GM12878 (cell line): ENCODE data around the gene MX1. TPM values are rescaled to one million over a fixed set of nuclear protein-coding genes. Genes with fewer than 3 reads are reported as not detected.

Experiments
- CBX5 ChIP-seq: sonication (generic); IDR thresholded peaks from 2 replicates; pipeline ENCODE4 v1.6.1; 2016; ENCODE audit warnings: low read depth, moderate library complexity, mild to moderate bottlenecking, inconsistent platforms
- CREM ChIP-seq: IDR thresholded peaks from 2 replicates; pipeline ENCODE4 v1.6.1; 2014; ENCODE audit warnings: antibody characterized with exemption, low read depth
- GATAD2B ChIP-seq: fragments of 450-650 bp; conservative IDR thresholded peaks from 2 replicates; pipeline ENCODE4 v1.6.1; 2017; ENCODE audit warnings: low read depth, mild to moderate bottlenecking, moderate library complexity
- JUNB ChIP-seq: IDR thresholded peaks from 2 replicates; pipeline ENCODE4 v1.6.1; 2016; ENCODE audit warnings: antibody characterized with exemption, mild to moderate bottlenecking
- NFYB ChIP-seq: IDR thresholded peaks from 2 replicates; pipeline ENCODE4 v1.6.1; 2011; ENCODE audit warnings: low read depth, mild to moderate bottlenecking, low read length, improper control_type of control experiment, moderate library complexity; ENCODE audit not compliant: insufficient read depth
- NR2F1 ChIP-seq: fragments of 450-650 bp; conservative IDR thresholded peaks from 2 replicates; pipeline ENCODE4 v1.6.1; 2017; ENCODE audit warnings: mild to moderate bottlenecking
- PAX8 ChIP-seq: fragments of 450-650 bp; IDR thresholded peaks from 2 replicates; pipeline ENCODE4 v1.6.1; 2017; ENCODE audit warnings: mild to moderate bottlenecking, moderate library complexity
- POLR2A ChIP-seq: IDR thresholded peaks from 2 replicates; pipeline ENCODE4 v1.6.1; 2011; ENCODE audit warnings: low read depth, mild to moderate bottlenecking, low read length
- POLR2AphosphoS5 ChIP-seq: IDR thresholded peaks from 2 replicates; pipeline ENCODE4 v1.6.1; 2011; ENCODE audit warnings: mild to moderate bottlenecking, low read length, inconsistent platforms
- SMAD5 ChIP-seq: IDR thresholded peaks from 2 replicates; pipeline ENCODE4 v1.6.1; 2016; ENCODE audit warnings: antibody characterized with exemption, low read depth
- TCF3 ChIP-seq: IDR thresholded peaks from 2 replicates; pipeline ENCODE4 v1.6.1; 2012; ENCODE audit warnings: low read depth, mild to moderate bottlenecking, low read length, borderline replicate concordance; ENCODE audit not compliant: insufficient read depth
- ZNF274 ChIP-seq: IDR thresholded peaks from one replicate; pipeline ENCODE4 v1.8.0; 2011; ENCODE audit not compliant: insufficient read length, insufficient read depth
- polyA plus RNA-seq, 11 experiments: library from polyadenylated mRNA; depleted of rRNA in 4 of 11; unstranded in 6 of 11; stranded (reverse) in 5 of 11; fragments of >200 nt; fragmentation: Nextera tagmentation in 4 of 11; fragmentation: Illumina TruSeq in 1 of 11; extraction: Ambion mirVana in 4 of 11; extraction: Trizol in 1 of 11; gene quantifications; 1 replicate in 1 of 11; 2 replicates in 10 of 11; pipeline versions ENCODE4 v1.2.1 to v1.2.3, GENCODE V29; 2011 to 2016; ENCODE audit warnings: inconsistent platforms in 2 of 11, missing spikeins in 2 of 11, low read depth in 1 of 11
- total RNA-seq, 4 experiments: library from RNA; depleted of rRNA in 3 of 4; stranded (reverse); fragments of >200 nt in 3 of 4; fragmentation: Illumina TruSeq in 1 of 4; extraction: Trizol in 1 of 4; gene quantifications; 2 replicates each; pipeline versions ENCODE4 v1.2.1 to v1.2.3, GENCODE V29; 2013 to 2021
- TF ChIP-seq, protein P1 (sequence below): fragments of 450-650 bp; IDR thresholded peaks from 2 replicates; pipeline ENCODE4 v1.6.1; 2018; ENCODE audit warnings: mild to moderate bottlenecking, low read depth, moderate library complexity; ENCODE audit not compliant: partially characterized antibody
- TF ChIP-seq, protein P2 (sequence below): fragments of 450-650 bp; formaldehyde crosslinking; IDR thresholded peaks from 2 replicates; pipeline ENCODE4 v1.4.0; 2022; ENCODE audit warnings: mild to moderate bottlenecking, moderate library complexity
- TF ChIP-seq, protein P3 (sequence below): fragments of 450-650 bp; formaldehyde crosslinking; IDR thresholded peaks from 2 replicates; pipeline ENCODE4 v1.4.0; 2020; ENCODE audit warnings: mild to moderate bottlenecking, moderate library complexity
- TF ChIP-seq, protein P4 (sequence below): IDR thresholded peaks from 2 replicates; pipeline ENCODE4 v1.6.1; 2012; ENCODE audit warnings: low read length, inconsistent platforms
- TF ChIP-seq, protein P5 (sequence below): IDR thresholded peaks from 2 replicates; pipeline ENCODE4 v1.6.1; 2012; ENCODE audit warnings: low read depth, low read length, improper control_type of control experiment

Gene MX1
- total and polyA plus RNA-seq, 10 of the 15 experiments (the other 5 are each of a cell fraction or from before 2014, with no cell fraction given) = 75.9 to 385 (median 302) TPM

DNA sequence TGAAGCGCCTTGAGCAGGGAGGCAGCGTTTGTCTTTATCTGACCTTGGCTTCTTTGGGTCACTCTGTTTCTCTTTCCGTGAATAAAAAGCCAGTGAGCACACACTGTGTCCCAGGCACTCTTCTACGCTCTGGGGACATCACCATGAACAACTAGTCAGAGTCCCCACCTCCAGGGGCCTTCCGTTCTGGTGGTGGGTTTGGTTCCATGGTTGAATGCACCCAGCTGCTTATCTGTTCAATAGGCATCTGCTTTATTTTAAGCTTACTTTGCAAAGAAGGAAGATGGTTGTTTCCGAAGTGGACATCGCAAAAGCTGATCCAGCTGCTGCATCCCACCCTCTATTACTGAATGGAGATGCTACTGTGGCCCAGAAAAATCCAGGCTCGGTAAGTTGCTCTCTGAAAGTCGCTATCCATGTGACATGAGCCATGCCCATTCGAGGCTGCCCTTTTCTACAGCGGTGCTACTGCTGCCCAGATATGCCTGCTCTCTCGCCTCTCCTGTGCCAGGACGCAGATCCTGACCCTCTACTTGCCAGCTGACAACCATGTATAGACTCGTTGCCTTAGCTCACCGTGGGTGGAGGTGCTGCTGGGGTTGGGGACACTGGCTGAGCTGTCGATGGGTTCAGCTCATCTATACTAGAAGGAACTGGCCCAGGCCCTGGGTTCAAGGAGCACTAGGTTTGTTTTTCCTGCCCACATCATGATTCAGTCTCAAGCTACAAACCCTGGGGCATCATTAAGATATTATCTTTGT lies 5.9 kb downstream of the MX1 start (continued):
- TF ChIP-seq, protein P1, sequence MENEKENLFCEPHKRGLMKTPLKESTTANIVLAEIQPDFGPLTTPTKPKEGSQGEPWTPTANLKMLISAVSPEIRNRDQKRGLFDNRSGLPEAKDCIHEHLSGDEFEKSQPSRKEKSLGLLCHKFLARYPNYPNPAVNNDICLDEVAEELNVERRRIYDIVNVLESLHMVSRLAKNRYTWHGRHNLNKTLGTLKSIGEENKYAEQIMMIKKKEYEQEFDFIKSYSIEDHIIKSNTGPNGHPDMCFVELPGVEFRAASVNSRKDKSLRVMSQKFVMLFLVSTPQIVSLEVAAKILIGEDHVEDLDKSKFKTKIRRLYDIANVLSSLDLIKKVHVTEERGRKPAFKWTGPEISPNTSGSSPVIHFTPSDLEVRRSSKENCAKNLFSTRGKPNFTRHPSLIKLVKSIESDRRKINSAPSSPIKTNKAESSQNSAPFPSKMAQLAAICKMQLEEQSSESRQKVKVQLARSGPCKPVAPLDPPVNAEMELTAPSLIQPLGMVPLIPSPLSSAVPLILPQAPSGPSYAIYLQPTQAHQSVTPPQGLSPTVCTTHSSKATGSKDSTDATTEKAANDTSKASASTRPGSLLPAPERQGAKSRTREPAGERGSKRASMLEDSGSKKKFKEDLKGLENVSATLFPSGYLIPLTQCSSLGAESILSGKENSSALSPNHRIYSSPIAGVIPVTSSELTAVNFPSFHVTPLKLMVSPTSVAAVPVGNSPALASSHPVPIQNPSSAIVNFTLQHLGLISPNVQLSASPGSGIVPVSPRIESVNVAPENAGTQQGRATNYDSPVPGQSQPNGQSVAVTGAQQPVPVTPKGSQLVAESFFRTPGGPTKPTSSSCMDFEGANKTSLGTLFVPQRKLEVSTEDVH = no peak
- TF ChIP-seq, protein P2, sequence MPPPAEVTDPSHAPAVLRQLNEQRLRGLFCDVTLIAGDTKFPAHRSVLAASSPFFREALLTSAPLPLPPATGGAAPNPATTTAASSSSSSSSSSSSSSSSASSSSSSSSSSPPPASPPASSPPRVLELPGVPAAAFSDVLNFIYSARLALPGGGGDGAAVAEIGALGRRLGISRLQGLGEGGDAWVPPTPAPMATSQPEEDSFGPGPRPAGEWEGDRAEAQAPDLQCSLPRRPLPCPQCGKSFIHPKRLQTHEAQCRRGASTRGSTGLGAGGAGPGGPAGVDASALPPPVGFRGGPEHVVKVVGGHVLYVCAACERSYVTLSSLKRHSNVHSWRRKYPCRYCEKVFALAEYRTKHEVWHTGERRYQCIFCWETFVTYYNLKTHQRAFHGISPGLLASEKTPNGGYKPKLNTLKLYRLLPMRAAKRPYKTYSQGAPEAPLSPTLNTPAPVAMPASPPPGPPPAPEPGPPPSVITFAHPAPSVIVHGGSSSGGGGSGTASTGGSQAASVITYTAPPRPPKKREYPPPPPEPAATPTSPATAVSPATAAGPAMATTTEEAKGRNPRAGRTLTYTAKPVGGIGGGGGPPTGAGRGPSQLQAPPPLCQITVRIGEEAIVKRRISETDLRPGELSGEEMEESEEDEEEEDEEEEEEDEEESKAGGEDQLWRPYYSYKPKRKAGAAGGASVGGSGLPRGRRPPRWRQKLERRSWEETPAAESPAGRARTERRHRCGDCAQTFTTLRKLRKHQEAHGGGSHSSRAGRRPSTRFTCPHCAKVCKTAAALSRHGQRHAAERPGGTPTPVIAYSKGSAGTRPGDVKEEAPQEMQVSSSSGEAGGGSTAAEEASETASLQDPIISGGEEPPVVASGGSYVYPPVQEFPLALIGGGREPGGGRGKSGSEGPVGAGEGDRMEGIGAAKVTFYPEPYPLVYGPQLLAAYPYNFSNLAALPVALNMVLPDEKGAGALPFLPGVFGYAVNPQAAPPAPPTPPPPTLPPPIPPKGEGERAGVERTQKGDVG = no peak
- TF ChIP-seq TCF3 (peak; percentile 75; the same call in 1 of the 2 replicates), ZNF274 (no peak), GATAD2B (0 out of 2 replicates have a peak, but pooled peaks have one; percentile 25), CBX5 (0 out of 2 replicates have a peak, but pooled peaks have one; percentile 19), JUNB (no peak), NFYB (no peak), PAX8 (peak; percentile 97), POLR2AphosphoS5 (peak; percentile 79), POLR2A (peak; percentile 67), CREM (0 out of 2 replicates have a peak, but pooled peaks have one; percentile 41), NR2F1 (peak; percentile 67), SMAD5 (no peak)
- TF ChIP-seq, protein P3, sequence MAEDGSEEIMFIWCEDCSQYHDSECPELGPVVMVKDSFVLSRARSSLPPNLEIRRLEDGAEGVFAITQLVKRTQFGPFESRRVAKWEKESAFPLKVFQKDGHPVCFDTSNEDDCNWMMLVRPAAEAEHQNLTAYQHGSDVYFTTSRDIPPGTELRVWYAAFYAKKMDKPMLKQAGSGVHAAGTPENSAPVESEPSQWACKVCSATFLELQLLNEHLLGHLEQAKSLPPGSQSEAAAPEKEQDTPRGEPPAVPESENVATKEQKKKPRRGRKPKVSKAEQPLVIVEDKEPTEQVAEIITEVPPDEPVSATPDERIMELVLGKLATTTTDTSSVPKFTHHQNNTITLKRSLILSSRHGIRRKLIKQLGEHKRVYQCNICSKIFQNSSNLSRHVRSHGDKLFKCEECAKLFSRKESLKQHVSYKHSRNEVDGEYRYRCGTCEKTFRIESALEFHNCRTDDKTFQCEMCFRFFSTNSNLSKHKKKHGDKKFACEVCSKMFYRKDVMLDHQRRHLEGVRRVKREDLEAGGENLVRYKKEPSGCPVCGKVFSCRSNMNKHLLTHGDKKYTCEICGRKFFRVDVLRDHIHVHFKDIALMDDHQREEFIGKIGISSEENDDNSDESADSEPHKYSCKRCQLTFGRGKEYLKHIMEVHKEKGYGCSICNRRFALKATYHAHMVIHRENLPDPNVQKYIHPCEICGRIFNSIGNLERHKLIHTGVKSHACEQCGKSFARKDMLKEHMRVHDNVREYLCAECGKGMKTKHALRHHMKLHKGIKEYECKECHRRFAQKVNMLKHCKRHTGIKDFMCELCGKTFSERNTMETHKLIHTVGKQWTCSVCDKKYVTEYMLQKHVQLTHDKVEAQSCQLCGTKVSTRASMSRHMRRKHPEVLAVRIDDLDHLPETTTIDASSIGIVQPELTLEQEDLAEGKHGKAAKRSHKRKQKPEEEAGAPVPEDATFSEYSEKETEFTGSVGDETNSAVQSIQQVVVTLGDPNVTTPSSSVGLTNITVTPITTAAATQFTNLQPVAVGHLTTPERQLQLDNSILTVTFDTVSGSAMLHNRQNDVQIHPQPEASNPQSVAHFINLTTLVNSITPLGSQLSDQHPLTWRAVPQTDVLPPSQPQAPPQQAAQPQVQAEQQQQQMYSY (CRISPR knock-in tag) = no peak
- TF ChIP-seq, protein P4, sequence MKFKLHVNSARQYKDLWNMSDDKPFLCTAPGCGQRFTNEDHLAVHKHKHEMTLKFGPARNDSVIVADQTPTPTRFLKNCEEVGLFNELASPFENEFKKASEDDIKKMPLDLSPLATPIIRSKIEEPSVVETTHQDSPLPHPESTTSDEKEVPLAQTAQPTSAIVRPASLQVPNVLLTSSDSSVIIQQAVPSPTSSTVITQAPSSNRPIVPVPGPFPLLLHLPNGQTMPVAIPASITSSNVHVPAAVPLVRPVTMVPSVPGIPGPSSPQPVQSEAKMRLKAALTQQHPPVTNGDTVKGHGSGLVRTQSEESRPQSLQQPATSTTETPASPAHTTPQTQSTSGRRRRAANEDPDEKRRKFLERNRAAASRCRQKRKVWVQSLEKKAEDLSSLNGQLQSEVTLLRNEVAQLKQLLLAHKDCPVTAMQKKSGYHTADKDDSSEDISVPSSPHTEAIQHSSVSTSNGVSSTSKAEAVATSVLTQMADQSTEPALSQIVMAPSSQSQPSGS = peak; percentile 51; the same call in 1 of the 2 replicates
- TF ChIP-seq, protein P5, sequence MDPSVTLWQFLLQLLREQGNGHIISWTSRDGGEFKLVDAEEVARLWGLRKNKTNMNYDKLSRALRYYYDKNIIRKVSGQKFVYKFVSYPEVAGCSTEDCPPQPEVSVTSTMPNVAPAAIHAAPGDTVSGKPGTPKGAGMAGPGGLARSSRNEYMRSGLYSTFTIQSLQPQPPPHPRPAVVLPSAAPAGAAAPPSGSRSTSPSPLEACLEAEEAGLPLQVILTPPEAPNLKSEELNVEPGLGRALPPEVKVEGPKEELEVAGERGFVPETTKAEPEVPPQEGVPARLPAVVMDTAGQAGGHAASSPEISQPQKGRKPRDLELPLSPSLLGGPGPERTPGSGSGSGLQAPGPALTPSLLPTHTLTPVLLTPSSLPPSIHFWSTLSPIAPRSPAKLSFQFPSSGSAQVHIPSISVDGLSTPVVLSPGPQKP = no peak
